Pancreas (tissue), 10 donors: ENCODE results near the gene VEGFB. TPM values are rescaled to one million over a fixed set of nuclear protein-coding genes. Genes with fewer than 3 reads are reported as not detected.

Experiments
- ATAC-seq, 4 donors: fragments of 200-7000 bp; cut with Tn5 transposase; one replicate each; pipeline versions ENCODE4 v1.8.0 to v1.9.1; 2020; ENCODE audit warnings: mild to moderate bottlenecking in 4 of 4, moderate library complexity in 4 of 4
- DNase-seq, 6 donors: peaks; one replicate each; pipeline ENCODE4 v3.0.0-alpha.2; 2020
- FAIRE-seq: peaks from 2 replicates; lab custom pipeline; 2012; peaks lifted over from hg19 to GRCh38; lab: Jason Lieb, UNC
- H3K27ac ChIP-seq, 4 donors: fragments of 200-600 bp; sonication (generic); 1 replicate in 3 of 4; 2 replicates in 1 of 4; pipeline versions ENCODE4 v1.5.0 to v1.8.0; 2020
- H3K27me3 ChIP-seq, 4 donors: fragments of 200-600 bp; one replicate each; pipeline ENCODE4 v1.8.0; 2021
- H3K36me3 ChIP-seq, 3 donors: fragments of 200-600 bp; sonication (generic) in 1 of 3; one replicate each; pipeline versions ENCODE4 v1.5.0 to v1.8.0; 2020 to 2021
- H3K4me1 ChIP-seq, 3 donors: fragments of 200-600 bp; one replicate each; pipeline ENCODE4 v1.8.0; 2021
- H3K4me3 ChIP-seq, 4 donors: fragments of 200-600 bp; sonication (generic) in 2 of 4; one replicate each; pipeline versions ENCODE4 v1.5.0 to v1.8.0; 2020 to 2021
- H3K9me3 ChIP-seq, 4 donors: fragments of 200-600 bp; one replicate each; pipeline ENCODE4 v1.8.0; 2021
- WGBS, 2 donors: extraction: QIAGEN DNeasy Blood & Tissue Kit; methylation state at CpG; one replicate each; pipeline ENCODE4 v1.1.7; 2013; 5-methylcytosine and 5-hydroxymethylcytosine counted together
- intact Hi-C, 3 donors: fragments of 100-400 bp; cut with DNase I; formaldehyde crosslinking; loops; one replicate each; pipeline versions ENCODE4 v1.11.1 to v1.14.2; 2022
- polyA plus RNA-seq, 2 donors: library from polyadenylated mRNA; stranded (reverse); fragments of 200-250 nt; gene quantifications; one replicate each; pipeline ENCODE4 v1.2.3, GENCODE V29; 2013
- total RNA-seq, 6 donors: library from RNA; stranded (reverse); fragmentation: NEBNext Ultra II Directional in 4 of 6; extraction: Animal tissue kit (Norgen Biotek cat#: 25700) in 4 of 6; gene quantifications; one replicate each; pipeline versions ENCODE4 v1.2.1 to v1.2.4, GENCODE V29; 2021 to 2023
- TF ChIP-seq, protein P1 (sequence below), 4 donors: fragments of 200-600 bp; sonication (generic) in 3 of 4; IDR thresholded peaks; one replicate each; pipeline versions ENCODE4 v1.5.0 to v1.8.0; 2021; ENCODE audit warnings: antibody characterized with exemption in 4 of 4
- donor health status: healthy with polysubstance abuse.
- donor health status: DM: no; HTN: no; CAD: no; lungs with moderate emphysema.
- donor health status: DM: no; HTN: no; CAD: no.
- donor health status: control.
- donor health status: control.
- donor health status: Bipolar disorder and iron deficiency.
- donor health status: DM: yes; HTN: yes; CAD: no.
- donor health status: DM: no; HTN: no; CAD: no.
- donor health status: DM: no; HTN: no; CAD: no.
- donor health status: DM: yes; HTN: yes; CAD: no.

Gene VEGFB
- total and polyA plus RNA-seq, 8 donors = 54.1 to 115 (median 63.2) TPM

DNA sequence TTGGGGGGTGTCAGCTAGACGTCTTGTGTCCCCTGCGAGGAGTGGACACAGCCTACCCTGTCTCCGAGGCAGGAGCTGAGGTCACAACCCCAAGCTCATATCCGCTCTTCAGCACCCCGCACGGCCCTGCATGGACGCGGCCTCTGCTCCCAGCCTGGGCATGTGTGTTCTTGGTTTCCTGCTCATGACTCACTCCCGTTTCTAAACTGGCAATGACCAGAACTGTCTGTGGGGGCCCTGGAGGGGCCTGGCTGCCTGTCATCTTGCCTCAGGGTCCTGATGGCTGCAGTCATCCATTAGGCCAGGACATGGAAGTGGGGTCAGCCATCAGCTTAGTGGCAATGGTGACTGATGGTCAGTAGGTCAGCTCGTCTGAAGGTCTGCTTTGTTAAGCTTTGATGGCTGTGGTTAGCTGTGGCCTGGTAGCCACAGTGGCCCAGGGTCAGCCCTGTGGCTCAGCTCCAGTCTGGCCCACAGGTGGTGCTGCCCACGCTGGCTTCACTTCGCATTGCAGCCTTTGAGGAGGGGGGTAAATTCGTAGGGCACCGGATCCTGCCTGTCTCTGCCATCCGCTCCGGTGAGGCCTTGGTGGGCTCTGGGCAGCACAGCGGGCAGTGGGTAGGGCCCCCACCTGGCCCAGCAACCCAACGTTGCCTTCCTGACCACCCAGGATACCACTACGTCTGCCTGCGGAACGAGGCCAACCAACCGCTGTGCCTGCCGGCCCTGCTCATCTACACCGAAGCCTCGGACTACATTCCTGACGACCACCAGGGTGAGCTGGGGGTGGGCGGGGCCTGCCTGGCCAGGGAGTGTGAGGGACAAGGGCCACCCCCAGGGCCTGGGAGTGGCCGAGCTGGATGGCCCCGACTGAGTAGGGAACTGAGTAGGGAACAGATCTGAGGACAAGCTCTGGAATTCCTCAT lies 28.9 kb downstream of the VEGFB start:
- H3K36me3 ChIP-seq = peaks cover 0 to 8% (median 0%) of the 10 kb centered on the region in 3 donors
- TF ChIP-seq, protein P1, sequence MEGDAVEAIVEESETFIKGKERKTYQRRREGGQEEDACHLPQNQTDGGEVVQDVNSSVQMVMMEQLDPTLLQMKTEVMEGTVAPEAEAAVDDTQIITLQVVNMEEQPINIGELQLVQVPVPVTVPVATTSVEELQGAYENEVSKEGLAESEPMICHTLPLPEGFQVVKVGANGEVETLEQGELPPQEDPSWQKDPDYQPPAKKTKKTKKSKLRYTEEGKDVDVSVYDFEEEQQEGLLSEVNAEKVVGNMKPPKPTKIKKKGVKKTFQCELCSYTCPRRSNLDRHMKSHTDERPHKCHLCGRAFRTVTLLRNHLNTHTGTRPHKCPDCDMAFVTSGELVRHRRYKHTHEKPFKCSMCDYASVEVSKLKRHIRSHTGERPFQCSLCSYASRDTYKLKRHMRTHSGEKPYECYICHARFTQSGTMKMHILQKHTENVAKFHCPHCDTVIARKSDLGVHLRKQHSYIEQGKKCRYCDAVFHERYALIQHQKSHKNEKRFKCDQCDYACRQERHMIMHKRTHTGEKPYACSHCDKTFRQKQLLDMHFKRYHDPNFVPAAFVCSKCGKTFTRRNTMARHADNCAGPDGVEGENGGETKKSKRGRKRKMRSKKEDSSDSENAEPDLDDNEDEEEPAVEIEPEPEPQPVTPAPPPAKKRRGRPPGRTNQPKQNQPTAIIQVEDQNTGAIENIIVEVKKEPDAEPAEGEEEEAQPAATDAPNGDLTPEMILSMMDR (IDR thresholded peaks at IDR 0.05) = no peak
- FAIRE-seq = no peak
- H3K4me1 ChIP-seq = peaks cover 0 to 5% (median 0%) of the 10 kb centered on the region in 3 donors
- no peak for ATAC-seq
- no peaks in the 10 kb centered on the region for H3K27me3 ChIP-seq
- intact Hi-C loops = loop anchor here in 1 of 3 donors (5.0 kb wide), 1 partner anchor 56 kb away; the partner anchor contains the start of gene FERMT3
- DNase-seq = peak in 3 of 6 donors; percentile 44 to 74 (median 45)
- no peaks in the 10 kb centered on the region for H3K9me3 ChIP-seq
- no peak overlapping the region for H3K4me3 ChIP-seq
- 86 to 88% methylated on average over 29 of the region's 29 CpGs for WGBS, 2 donors
- no peak overlapping the region for H3K27ac ChIP-seq

DNA sequence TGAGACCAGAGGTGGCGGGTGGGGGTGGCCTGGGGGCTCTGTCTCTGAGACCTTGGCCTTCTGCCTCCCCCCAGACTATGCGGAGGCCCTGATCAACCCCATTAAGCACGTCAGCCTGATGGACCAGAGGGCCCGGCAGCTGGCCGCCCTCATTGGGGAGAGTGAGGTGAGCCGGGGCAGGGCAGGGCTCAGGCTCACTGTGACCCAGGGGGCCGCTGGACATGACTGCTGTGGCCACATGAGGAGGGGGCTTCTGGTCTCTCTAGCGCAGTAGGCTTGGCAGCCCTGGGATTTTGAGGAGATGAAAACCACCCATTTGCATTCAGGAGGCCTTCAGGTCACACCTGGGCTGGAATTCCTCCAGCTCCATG lies 29.5 kb downstream of the VEGFB start:
- Histone ChIP-seq H3K27ac (no peak overlapping the region), H3K4me3 (no peak overlapping the region), H3K9me3 (no peaks in the 10 kb centered on the region), H3K36me3 (peaks cover 0 to 2% (median 0%) of the 10 kb centered on the region in 3 donors), H3K27me3 (no peaks in the 10 kb centered on the region), H3K4me1 (peaks cover 0 to 12% (median 5%) of the 10 kb centered on the region in 3 donors)
- DNase-seq (no peak), ATAC-seq (no peak), FAIRE-seq (no peak)
- intact Hi-C loops = loop anchor here in 1 of 3 donors (5.0 kb wide), 1 partner anchor 57 kb away; the partner anchor contains the start of gene FERMT3
- 95 to 96% methylated on average over 8 of the region's 8 CpGs for WGBS, 2 donors
- TF ChIP-seq, protein P1 (IDR thresholded peaks at IDR 0.05) = no peak

DNA sequence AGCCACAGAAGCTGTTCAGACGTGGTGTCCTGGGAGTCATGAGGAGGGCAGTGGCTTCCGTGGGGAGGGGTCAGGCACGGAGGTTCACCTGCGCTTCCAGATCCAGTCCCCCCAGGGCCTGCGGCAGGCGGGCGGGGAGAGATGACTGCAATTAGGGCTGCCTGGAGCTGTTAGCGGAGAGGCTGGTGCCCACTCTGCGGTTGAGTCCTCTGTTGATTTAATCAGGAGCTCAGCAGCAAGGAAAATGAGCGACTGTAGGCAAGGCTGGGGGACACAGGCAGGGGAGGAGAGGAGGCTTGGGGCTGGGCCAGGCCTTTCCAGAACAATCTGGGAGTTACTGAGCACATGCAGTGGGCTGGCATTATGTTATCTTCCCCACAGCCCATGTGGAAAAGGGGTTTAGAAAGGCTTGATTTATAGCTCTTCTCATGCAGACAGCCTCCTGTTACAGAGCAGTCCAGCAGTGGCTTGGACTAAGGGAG lies 30.0 kb downstream of the VEGFB start:
- no peaks in the 10 kb centered on the region for H3K36me3 ChIP-seq
- no peak for FAIRE-seq
- TF ChIP-seq, protein P1 (IDR thresholded peaks at IDR 0.05) = no peak
- no peaks in the 10 kb centered on the region for H3K27me3 ChIP-seq
- ATAC-seq = no peak
- intact Hi-C loops = loop anchor here in 1 of 3 donors (5.0 kb wide), 1 partner anchor 57 kb away; the partner anchor contains the start of gene FERMT3
- H3K27ac ChIP-seq = no peak overlapping the region
- DNase-seq = peak in 1 of 6 donors; percentile 62
- H3K4me1 ChIP-seq = peaks cover 0 to 12% (median 5%) of the 10 kb centered on the region in 3 donors
- no peaks in the 10 kb centered on the region for H3K9me3 ChIP-seq
- no peak overlapping the region for H3K4me3 ChIP-seq
- WGBS, 2 donors = 88 to 96% methylated on average over 10 of the region's 10 CpGs

DNA sequence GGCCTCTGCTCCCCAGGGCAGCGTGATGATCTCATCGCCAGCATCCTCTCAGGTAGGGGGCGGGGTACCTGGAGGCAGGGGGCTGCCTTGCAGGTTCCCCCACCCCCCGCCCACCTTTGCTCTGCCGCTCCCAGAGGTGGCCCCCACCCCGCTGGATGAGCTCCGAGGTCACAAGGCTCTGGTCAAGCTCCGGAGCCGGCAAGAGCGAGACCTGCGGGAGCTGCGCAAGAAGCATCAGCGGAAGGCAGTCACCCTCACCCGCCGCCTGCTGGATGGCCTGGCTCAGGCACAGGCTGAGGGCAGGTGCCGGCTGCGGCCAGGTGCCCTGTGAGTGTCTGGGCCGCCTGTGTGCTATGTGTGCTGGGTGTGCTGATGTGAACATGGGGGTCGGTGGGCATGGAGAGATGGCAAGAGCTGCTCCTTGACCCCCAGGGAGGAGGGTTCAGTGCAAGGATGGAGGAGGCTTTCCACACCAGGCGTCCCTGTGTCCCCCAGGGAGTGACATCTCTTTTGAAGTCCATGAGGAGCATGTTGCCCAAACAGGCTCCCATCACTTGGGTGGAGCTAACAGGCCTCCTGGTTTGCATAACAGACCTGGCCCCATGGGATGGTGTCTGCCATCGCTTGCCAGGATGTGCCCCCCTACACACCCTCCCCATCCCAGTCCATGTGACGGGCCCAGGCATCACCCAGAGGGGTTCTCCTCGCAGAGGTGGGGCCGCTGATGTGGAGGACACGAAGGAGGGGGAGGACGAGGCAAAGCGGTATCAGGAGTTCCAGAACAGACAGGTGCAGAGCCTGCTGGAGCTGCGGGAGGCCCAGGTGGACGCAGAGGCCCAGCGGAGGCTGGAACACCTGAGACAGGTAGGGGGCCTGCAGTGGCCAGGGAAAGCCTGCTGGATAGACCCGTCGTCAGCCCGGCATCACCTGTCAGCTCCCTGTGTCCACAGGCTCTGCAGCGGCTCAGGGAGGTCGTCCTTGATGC lies 31.1 kb downstream of the VEGFB start:
- Histone ChIP-seq H3K27ac (no peak overlapping the region), H3K4me1 (peaks cover 0 to 12% (median 5%) of the 10 kb centered on the region in 3 donors), H3K9me3 (no peaks in the 10 kb centered on the region), H3K4me3 (no peak overlapping the region), H3K36me3 (no peaks in the 10 kb centered on the region), H3K27me3 (no peaks in the 10 kb centered on the region)
- TF ChIP-seq, protein P1 (IDR thresholded peaks at IDR 0.05) = no peak
- FAIRE-seq (no peak), DNase-seq (peak in 3 of 6 donors; percentile 54 to 75 (median 58)), ATAC-seq (no peak)
- WGBS, 2 donors = 92 to 93% methylated on average over 35 of the region's 35 CpGs
- intact Hi-C loops = no loop called here
